ENCODE data around the gene EIF4B. TPM values are rescaled to one million over a fixed set of nuclear protein-coding genes. Genes with fewer than 3 reads are reported as not detected.

The EIF4B gene
- total RNA-seq, 3 donors from 2014 or later (not counting 1 experiment from before 2014, with no cell fraction given) = 505 to 537 (median 518) TPM

Other genes with a start within 250 kb of the EIF4B start
- gene KRT76, start 229.1 kb upstream of the EIF4B start, total RNA-seq = not detected
- not detected for gene KRT3, start 210.3 kb upstream of the EIF4B start, total RNA-seq
- gene KRT4, start 192.3 kb upstream of the EIF4B start, total RNA-seq = not detected
- under 1 TPM in 1 of 3 donors, not detected in 2; 0.18 TPM for gene KRT79, start 172.1 kb upstream of the EIF4B start, total RNA-seq
- gene KRT78, start 157.5 kb upstream of the EIF4B start, total RNA-seq = not detected
- gene KRT8, start 101.4 kb upstream of the EIF4B start, total RNA-seq = under 1 TPM in 2 of 3 donors, not detected in 1; 0.24 to 0.25 TPM
- 1 to 10 TPM in 1 of 3 donors, under 1 TPM in 1, not detected in 1; 0.24 to 2.5 TPM for gene KRT18, start 57.3 kb upstream of the EIF4B start, total RNA-seq
- gene TNS2, start 43.6 kb downstream of the EIF4B start, total RNA-seq = 1 to 10 TPM in 2 of 3 donors, under 1 TPM in 1; 0.95 to 1.8 (median 1.0) TPM
- gene SPRYD3, start 72.9 kb downstream of the EIF4B start, total RNA-seq = 10 to 100 TPM; 32.6 to 48.0 (median 42.6) TPM
- under 1 TPM in 1 of 3 donors, not detected in 2; 0.61 TPM for gene IGFBP6, start 91.2 kb downstream of the EIF4B start, total RNA-seq
- gene SOAT2, start 97.0 kb downstream of the EIF4B start, total RNA-seq = not detected
- gene ZNF740, start 174.3 kb downstream of the EIF4B start, total RNA-seq = 10 to 100 TPM; 37.1 to 65.9 (median 45.3) TPM
- 10 to 100 TPM; 50.8 to 54.4 (median 53.0) TPM for gene CSAD, start 174.5 kb downstream of the EIF4B start, total RNA-seq
- 100 to 1,000 TPM; 329 to 441 (median 439) TPM for gene ITGB7, start 200.8 kb downstream of the EIF4B start, total RNA-seq
- gene RARG, start 225.8 kb downstream of the EIF4B start, total RNA-seq = 10 to 100 TPM; 24.0 to 30.6 (median 27.5) TPM

All from natural killer cell (primary cell).